ENCODE results near the gene AFAP1L2.

AFAP1L2 gene

DNA sequence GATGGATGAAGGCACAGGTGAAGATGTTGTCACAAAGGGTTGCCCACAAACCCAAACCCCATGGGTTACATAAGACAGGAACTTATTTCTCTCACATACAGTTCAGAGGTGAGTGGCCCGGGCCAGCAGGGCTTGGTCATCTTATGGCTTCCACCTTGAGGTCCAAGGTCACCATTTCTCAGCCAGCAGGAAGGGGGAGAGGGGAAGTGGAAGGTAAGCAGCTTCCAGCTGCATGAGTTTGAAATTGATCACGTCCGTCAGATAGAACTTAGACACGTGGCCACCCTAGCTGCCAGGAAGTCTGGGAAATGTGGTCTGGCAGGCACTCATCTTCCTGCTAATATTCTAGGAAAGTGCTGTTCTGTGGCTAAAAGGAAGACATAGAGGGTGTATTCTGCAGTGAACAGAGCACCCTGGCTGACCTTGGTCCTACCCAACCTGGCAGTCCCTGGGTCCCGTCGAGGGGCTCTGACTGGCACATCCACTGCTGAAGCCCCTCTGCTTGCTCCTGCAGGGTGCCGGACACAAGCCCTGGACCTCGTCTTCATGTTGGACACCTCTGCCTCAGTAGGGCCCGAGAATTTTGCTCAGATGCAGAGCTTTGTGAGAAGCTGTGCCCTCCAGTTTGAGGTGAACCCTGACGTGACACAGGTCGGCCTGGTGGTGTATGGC lies 115.7 kb downstream of the AFAP1L2 start:
- no peak for DNase-seq (ENCODE audit: low spot score)

DNA sequence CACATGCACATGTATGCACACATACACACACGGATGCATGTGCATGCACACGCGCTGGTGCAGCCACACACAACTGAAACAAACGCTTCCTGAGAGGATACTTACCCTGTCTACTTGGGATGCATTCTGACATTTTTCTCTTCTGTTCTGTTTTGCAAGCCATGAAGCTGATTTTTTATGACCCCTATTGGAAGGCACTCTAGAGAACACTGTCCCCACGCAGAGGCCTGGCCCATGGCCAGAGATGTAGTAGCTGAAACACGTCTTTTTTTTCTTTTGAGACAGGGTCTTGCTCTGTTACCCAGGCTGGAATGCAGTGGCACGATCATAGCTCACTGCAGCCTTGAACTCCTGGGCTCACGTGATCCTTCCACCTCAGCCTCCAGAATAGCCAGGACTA lies 117.4 kb downstream of the AFAP1L2 start:
- no peak for DNase-seq (ENCODE audit: low spot score)

DNA sequence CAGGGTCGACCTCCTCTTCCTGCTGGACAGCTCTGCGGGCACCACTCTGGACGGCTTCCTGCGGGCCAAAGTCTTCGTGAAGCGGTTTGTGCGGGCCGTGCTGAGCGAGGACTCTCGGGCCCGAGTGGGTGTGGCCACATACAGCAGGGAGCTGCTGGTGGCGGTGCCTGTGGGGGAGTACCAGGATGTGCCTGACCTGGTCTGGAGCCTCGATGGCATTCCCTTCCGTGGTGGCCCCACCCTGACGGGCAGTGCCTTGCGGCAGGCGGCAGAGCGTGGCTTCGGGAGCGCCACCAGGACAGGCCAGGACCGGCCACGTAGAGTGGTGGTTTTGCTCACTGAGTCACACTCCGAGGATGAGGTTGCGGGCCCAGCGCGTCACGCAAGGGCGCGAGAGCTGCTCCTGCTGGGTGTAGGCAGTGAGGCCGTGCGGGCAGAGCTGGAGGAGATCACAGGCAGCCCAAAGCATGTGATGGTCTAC lies 118.3 kb downstream of the AFAP1L2 start:
- DNase-seq (ENCODE audit: low spot score): no peak

DNA sequence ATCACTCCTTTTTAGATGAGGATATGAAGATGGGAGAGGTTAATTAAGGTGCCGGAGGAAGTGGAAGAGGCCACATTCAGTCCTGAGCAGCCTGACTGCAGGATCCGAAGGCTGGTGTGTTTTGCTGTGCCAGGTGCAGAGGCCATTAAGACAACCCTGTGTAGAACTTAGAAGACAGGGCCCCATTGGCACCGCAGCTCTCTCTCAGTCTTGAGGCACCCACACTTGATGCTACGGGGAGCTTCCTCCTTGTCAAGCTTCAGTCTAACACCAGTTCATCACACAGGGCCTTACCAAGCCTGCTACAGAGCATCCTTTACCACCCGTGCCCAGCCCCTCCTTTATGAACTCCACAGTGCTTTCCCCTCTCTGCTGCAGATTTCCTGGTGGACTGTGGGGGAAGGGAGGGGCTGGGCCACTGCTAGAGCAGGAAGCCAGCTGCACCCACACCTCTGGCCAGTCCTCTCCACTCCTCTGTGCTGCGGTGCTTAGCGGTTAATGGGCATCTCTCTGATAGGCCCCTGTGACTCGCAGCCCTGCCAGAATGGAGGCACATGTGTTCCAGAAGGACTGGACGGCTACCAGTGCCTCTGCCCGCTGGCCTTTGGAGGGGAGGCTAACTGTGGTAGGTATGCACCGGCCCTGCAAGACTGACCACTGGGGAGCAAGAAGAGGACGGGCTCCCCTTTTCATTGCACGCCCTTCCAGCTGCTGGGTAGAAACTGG lies 119.8 kb downstream of the AFAP1L2 start:
- no peak for DNase-seq (ENCODE audit: low spot score)

DNA sequence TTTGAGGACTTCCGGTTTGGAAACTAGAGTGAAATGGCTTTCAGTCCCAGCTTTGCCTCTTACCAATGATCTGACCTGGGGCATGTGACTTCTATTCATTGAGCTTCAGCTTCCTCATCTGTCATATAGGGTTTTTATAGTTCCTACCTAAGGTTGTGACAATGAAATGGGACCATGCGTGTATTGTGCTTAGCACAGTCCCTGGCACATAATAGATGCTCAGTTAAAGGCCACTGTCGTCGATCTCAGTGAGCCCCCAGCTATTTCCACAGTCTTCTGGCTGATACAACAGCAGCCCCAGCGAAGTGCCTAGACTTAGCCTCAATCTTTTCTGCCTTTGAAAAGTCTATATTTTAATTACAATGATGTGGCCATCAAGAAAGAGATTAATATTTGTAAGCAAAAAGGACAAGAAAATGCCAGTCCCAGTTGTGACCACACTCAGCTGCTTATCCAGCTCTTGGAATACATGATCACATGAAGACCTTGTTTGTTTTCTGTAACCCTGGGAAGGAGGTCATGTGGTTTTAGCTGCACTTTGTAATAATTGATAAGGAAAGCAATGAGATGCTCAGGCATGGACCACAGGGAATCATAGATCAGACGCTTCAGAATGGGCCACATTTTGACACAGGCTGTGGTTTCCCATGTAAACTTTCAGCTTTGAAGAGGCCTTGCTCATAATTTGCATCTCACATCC lies 120.6 kb downstream of the AFAP1L2 start:
- DNase-seq (ENCODE audit: low spot score): no peak

DNA sequence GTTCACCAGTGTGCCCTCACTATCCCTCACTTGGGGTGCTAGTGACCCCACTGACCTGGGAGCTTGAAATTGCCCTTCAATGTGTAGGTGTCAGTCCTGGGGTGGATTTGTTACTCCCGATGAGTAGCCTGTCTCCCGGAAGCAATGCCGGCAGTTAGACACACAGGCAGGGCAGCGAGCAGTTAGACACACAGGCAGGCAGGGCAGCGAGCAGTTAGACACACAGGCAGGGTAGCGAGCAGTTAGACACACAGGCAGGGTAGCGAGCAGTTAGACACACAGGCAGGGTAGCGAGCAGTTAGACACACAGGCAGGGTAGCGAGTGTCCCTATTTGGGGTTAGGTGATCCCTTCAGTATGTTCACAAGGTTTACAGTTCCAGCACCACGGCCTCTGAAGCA lies 121.2 kb downstream of the AFAP1L2 start:
- DNase-seq (ENCODE audit: low spot score): no peak

DNA sequence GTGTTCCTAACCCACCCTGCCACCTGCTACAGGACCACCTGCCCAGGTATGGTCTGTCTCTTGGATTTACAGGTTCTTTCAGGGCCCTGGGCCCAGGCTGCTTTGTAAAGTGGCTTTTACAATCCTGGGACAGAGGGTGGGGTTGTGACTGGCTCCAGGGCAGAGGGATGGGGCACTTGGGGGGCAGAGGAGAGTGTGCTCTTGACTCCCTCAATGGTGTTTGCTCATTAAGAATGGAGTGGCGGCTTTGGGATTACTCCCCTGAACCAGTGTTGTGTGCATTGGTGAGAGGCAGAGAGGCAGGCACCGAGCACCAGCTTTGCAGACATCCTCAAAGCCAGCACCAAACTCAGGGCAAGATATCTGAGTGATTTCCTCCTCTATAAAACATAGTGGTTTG lies 121.8 kb downstream of the AFAP1L2 start:
- DNase-seq (ENCODE audit: low spot score): no peak

DNA sequence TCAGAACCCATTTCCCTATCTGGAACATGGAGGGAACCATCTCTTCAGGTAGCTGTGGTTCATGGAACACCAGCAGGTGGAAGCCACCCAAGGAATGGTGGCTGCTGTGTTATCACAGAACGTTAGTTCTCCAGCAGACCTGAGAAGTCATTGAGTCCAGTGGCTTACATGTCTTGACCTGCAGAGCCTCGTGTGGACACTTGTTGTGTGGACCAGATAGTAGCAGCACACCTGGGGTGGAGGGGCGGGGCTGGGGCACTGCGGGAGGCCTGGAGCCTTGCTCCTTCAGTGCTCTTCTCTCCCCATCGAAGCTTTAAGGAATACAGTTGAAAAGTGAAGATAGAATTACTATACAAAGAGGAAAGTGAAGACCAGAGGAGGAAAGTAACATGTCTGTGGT lies 122.8 kb downstream of the AFAP1L2 start:
- DNase-seq (ENCODE audit: low spot score): no peak

DNA sequence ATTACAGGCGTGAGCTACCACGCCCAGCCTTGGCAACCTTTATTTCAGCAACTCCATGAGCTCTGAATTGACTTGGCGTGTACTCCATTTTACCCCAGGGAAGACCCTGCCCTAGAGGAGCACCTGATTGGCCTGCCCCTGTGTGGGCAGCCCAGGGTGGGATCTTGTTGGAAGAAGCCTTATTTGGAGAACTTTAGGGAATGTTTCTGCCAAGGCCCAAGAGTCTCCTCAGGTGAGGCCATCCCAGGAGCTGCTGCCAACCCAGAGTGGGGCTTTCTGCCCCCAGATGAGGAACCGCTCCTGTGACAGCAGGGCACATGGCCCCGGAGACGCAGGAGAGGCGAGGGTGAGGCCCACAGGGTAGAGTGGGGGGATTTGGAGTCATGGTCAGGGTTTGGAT lies 123.3 kb downstream of the AFAP1L2 start:
- no peak for DNase-seq (ENCODE audit: low spot score)

DNA sequence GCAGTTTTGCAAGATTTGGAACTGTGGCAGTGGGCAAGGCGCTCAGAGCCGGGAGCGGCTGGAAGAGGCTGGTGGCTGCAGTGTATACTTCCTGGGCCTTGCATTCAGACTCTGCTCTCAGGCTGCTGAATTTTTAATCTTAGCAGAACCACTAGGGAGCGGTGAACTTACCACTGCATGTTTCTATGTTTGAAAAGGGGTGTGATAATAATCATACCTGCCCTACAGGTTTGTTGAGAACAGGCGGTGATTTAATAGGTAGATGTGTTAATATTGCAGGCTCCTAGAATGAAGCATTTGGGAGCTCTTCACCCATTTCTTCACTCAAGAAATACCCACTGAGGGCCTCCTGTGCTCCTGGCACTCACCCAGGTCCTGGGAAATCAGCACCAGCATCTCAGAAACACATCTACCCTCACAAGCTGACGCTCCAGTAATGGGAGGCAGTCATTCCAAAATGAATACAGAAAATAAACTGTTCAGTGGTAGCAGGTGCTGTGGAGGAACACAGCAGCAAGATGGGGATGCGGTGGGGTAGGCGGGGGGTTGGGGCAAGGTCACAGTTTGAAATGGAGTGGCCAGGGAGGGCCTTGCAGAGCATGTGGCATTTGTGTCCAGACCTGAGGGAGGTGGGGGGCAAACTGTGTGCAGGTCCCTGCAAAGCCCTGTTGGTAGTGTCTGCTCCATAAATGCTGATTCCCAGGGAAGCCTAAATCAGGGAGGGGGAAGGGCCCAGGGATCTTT lies 124.2 kb downstream of the AFAP1L2 start:
- no peak for DNase-seq (ENCODE audit: low spot score)

DNA sequence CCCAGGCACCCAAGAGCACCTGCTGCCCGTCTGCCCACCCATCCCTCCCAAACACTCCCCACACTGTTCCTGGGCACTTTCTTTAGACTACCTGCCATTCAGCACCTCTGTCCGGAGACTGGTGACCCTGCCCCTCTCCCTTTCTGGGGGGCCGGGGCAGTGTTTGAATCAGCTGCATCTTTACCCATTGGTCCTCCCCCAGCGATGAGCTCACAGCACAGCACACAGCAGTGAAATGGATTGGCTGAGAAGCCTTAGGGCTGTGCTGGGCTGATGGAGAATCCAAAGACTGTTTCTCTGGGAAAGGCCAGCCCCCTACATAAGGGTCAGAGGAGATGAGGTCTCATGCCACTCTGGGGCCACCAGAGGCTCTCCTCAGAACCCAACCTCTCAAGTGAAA lies 125.0 kb downstream of the AFAP1L2 start:
- no peak for DNase-seq (ENCODE audit: low spot score)

DNA sequence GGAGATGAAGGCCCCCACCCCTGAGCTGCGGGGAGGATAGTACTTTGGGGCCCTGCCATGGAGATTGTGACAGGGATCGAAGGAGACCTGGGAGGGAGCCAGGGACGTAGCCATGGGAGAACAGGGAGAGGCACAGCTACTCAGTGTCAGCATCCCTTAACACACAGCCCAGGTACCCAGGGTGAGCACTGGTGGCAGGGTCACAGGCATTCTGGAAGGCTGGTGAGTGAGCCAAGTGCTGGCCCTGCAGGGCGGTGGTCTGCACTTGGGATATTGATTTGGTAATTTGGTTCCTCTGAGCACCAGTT lies 125.5 kb downstream of the AFAP1L2 start:
- DNase-seq (ENCODE audit: low spot score): no peak

DNA sequence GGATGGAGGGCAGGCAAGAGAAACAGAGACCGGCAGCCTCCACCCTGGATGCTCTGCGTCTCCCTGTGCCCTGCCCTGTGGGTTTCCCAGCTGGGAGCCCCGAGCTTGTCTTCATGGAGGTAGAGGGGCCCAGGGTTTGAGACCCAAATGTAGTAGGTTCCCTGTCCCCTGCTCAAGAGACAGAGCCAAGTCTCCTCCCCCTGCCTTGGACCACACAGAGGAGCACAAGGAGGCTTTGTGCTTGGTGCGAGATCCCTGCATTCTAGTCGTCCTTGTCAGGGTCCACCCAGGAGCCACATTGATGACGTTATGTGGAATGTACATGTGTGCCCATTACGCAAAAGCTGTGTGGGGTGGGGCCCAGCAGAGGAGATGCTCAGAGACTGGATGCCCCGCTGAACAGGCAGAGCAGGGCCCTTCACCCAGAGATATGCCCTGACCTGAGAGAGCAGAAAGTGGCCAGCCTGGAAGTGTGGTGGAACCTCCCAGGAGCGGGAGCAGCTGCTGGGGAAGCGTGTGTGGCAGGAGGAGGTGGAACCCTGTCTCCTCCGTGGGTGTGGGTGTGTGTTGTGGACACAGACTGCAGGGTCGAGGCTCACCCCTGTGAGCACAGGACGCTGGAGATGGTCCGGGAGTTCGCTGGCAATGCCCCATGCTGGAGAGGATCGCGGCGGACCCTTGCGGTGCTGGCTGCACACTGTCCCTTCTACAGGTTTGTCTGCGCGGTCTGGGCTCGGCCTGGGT lies 126.0 kb downstream of the AFAP1L2 start:
- no peak for DNase-seq (ENCODE audit: low spot score)

DNA sequence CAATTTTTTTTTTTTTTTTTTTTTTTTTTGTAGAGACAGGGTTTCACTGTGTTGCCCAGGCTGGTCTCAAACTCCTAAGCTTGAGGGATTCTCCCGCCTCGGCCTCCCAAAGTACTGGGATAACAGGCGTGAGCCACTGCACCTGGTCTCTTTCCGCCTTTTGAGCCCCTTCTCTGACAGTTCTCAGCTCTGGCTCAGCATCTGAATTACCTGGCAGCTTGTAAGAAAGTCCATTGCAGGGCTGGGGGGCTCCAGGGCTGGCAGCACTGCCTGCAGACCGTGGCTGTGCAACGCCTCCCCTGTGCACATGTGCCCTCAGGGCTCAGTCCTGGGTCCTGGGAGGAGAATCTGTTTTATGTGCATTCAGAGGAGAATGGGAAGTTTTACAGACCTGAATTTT lies 127.6 kb downstream of the AFAP1L2 start:
- DNase-seq (ENCODE audit: low spot score): no peak

DNA sequence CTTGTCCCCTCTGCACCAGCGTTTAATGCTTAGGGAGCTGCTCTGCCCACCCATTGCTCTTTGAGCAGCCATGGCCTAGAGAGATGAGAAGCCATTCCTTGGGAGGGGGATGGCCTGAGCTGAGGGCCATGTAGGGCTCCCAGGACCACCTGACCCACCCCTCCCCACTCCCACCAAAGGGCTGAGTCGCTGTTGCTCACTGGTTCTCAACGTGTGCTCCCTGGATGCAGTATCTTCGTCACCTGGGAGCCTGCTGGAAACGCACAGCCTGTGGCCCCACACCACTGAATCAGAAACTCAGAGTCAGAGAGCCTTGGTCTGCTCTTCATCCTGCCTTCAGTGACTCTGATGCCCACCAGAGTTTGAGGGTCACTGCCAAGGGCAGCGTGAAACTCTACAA lies 128.2 kb downstream of the AFAP1L2 start:
- DNase-seq (ENCODE audit: low spot score): no peak

DNA sequence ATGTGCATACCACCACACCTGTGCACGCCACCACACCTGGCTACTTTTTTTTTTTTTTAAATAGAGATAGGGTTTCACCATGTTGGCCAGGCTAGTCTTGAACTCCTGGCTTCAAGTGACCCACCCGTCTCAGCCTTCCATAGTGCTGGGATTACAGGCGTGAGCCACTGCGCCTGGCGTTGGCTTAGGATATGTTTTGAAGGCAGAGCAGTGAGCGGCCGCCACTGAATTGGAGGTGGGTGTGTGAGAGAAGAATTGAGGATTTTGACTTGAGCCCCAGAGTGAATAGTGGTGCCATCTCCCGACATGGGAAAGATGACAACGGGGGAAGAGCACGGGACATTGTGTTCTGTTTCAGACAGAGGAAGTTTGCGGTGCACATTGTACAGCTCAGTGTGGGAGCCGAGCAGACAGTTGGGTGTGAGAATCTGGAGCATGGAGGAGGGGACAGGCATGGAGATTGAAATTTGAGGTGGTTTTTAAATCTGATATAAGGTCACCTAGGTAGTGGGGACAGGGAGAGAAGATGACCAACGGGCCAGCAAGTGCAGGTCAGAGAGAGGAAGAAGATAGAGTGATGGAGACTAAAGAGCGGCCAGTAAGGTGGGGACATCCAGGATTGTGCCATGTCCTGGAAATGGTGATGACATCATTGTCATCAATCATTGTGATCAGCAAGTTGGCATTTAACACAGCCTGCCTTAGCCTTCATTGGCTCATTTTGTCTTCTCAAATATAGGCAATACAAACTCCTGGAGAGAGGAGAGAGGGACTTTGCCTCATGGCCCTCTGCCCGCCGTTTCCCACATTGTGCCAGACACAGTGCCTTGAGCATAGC lies 129.5 kb downstream of the AFAP1L2 start:
- no peak for DNase-seq (ENCODE audit: low spot score)

DNA sequence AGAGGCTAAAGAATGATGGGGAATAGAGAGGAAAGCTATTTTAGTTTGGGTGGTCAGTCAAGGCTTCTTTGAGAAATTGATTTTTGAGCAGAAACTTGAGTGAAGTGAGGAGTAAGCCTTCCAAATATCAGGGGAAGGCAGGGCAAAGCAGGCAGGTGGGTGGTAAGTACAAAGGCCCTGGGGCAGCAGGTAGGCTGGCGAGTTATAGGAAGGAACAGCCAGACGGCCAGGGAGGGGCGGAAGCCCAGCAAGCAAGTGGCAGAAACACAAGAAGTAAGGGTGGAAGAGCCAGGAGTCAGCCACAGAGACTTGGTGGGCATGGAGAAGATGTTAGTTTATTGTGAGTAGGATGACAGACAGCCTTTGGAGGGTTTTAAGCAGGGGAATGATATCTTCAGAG lies 130.4 kb downstream of the AFAP1L2 start:
- DNase-seq (ENCODE audit: low spot score): no peak

DNA sequence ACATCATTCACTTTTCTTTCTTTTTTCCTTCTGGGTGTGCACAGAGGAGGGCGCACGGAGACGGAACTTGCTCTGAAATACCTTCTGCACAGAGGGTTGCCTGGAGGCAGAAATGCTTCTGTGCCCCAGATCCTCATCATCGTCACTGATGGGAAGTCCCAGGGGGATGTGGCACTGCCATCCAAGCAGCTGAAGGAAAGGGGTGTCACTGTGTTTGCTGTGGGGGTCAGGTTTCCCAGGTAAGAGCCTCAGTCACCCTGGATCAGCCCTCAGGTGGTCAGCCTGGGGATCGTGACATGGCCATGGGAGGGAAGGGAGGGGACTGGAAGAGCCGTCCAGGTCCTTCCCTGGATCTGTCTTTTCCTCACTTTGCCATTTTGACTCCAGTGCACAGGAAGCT lies 131.6 kb downstream of the AFAP1L2 start:
- DNase-seq (ENCODE audit: low spot score): no peak

DNA sequence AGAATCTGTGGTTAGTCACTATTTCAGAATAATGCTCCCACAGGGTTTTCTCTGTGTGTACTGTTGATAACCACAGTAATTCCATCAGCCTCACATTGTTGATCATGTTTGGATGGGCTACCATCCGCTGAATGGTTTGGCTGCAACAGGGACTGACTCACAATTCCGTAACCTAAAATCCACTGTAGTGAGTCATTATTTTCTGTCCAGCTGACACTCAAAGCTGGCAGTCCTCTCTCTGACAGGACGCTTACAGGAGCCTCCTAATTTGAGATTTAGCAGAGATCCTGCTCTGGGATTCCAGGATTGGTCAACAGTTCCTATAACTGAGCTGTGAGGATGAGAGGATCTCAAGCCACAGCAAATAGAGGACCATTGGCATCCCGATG lies 132.5 kb downstream of the AFAP1L2 start:
- DNase-seq (ENCODE audit: low spot score): no peak

DNA sequence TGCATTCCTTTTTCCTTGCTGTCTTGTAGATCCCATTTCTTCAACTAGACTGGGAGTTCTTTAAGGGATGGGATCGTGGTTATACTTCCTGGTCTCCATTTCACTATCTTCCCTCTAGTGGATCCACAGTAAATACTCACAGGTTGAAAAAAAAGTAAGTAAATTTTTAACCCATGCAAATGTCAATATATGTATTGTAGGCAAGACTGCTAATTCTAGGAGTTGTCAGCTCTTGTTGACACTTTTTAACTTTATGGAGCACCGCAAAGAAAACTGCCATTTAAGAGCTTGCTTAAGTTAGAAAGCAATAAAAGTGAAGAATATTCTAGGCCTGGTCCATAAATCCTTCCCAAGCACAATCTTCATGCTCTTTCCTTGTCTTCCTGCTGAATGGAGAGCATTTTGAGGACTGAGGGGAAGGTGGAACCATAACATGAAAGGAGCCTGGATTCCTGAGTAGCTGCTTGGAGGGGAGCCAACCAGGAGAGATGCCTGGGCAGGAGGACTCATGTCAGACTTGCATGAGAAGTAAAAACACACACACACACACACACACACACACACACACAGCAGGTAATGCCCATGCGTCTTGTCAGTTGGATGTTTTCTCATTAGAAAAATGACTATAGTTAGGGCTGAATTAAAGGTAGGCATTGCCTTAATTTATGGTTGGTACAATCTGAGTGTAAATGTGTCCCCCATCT lies 133.1 kb downstream of the AFAP1L2 start:
- no peak for DNase-seq (ENCODE audit: low spot score)
